MCF 10A (cell line): ENCODE results near the gene LOXL4. TPM values are rescaled to one million over a fixed set of nuclear protein-coding genes. Genes with fewer than 3 reads are reported as not detected.

ENCODE experiments used
- BruUV-seq: library from RNA; stranded (reverse); fragments of 400-500 nt; replicated peaks from 2 replicates; lab custom pipeline; 2021; lab: Mats Ljungman, UMichigan
- CTCF ChIA-PET: fragments of 300-600 bp; sonication (Branson Sonifier 250); formaldehyde crosslinking; extraction: SDS; loops from one replicate; lab custom pipeline; 2021; ENCODE audit warnings: antibody characterized with exemption, inconsistent platforms; lab: Yijun Ruan, JAX
- POLR2A ChIA-PET: fragments of 300-600, 350-650 bp; sonication (Branson Sonifier 250); formaldehyde crosslinking; extraction: SDS; loops from one replicate; lab custom pipeline; 2020; ENCODE audit warnings: antibody characterized with exemption, inconsistent platforms; lab: Yijun Ruan, JAX
- DNase-seq: peaks from one replicate; pipeline ENCODE4 v3.0.0-alpha.2; 2018; ENCODE audit not compliant: unreplicated experiment
- H3K27ac Mint-ChIP-seq: one replicate; pipeline ENCODE4 v1.8.0; 2022; ENCODE audit warnings: mild to moderate bottlenecking, low read depth, mixed read lengths; ENCODE audit not compliant: unreplicated experiment
- H3K27me3 Mint-ChIP-seq: one replicate; pipeline ENCODE4 v1.8.0; 2022; ENCODE audit warnings: mixed read lengths; ENCODE audit not compliant: insufficient read depth, unreplicated experiment
- H3K36me3 Mint-ChIP-seq: one replicate; pipeline ENCODE4 v1.8.0; 2022; ENCODE audit warnings: mild to moderate bottlenecking, moderate library complexity, mixed read lengths; ENCODE audit not compliant: insufficient read depth, unreplicated experiment
- H3K4me1 Mint-ChIP-seq: one replicate; pipeline ENCODE4 v1.8.0; 2022; ENCODE audit warnings: mixed read lengths; ENCODE audit not compliant: insufficient read depth, unreplicated experiment
- H3K4me3 Mint-ChIP-seq: one replicate; pipeline ENCODE4 v1.8.0; 2022; ENCODE audit warnings: mild to moderate bottlenecking, moderate library complexity, mixed read lengths; ENCODE audit not compliant: unreplicated experiment
- H3K9me3 Mint-ChIP-seq: one replicate; pipeline ENCODE4 v1.8.0; 2022; ENCODE audit warnings: mixed read lengths; ENCODE audit not compliant: unreplicated experiment
- CTCF ChIP-seq: fragments of 200-600 bp; IDR thresholded peaks from one replicate; pipeline ENCODE4 v1.8.0; 2022; ENCODE audit warnings: antibody characterized with exemption, mild to moderate bottlenecking; ENCODE audit not compliant: unreplicated experiment
- intact Hi-C: fragments of 100-400 bp; cut with micrococcal nuclease; formaldehyde crosslinking; loops from 2 replicates; pipeline ENCODE4 v1.14.1; 2022
- total RNA-seq: library from RNA; stranded (reverse); gene quantifications from 2 replicates; pipeline ENCODE4 v1.2.3, GENCODE V29; 2022

LOXL4 gene
- total RNA-seq, 1 experiment from 2014 or later, result not detected

- ChIA-PET CTCF (interaction anchor here (2.6 kb wide), 1 partner anchor 10 kb away, joined by 18 read pairs; no protein-coding TSS in a partner anchor), POLR2A (no interaction called here)
- BruUV-seq, result no TSS peak
- DNase-seq, result no peak
- no peak for TF ChIP-seq CTCF
- Mint-ChIP-seq H3K4me1 (peaks cover 21% of the 10 kb centered on the region), H3K4me3 (no peak overlapping the region), H3K9me3 (peaks cover 7% of the 10 kb centered on the region), H3K27me3 (peaks cover 12% of the 10 kb centered on the region), H3K27ac (no peak overlapping the region), H3K36me3 (no peaks in the 10 kb centered on the region)
- intact Hi-C loops, result no loop called here
These were observed 4.7 kb upstream of the LOXL4 start for GRCh38 chr10:98272656-98273055.

- no peak for TF ChIP-seq CTCF
- BruUV-seq, result no TSS peak
- intact Hi-C loops, result no loop called here
- Mint-ChIP-seq H3K27me3 (peaks cover 12% of the 10 kb centered on the region), H3K4me1 (peaks cover 21% of the 10 kb centered on the region), H3K9me3 (peaks cover 7% of the 10 kb centered on the region), H3K36me3 (no peaks in the 10 kb centered on the region), H3K27ac (no peak overlapping the region), H3K4me3 (no peak overlapping the region)
- POLR2A ChIA-PET, result no interaction called here
- DNase-seq, result no peak
- CTCF ChIA-PET, result interaction anchor here (2.6 to 2.9 kb wide), 2 partner anchors 10 to 37 kb away, joined by 10 to 18 read pairs; no protein-coding TSS in a partner anchor
These were observed 4.3 kb upstream of the LOXL4 start for GRCh38 chr10:98272245-98272644.

GRCh38 chr10:98270786-98271185, 2.8 kb upstream of the LOXL4 start:
- H3K27ac Mint-ChIP-seq, result no peak overlapping the region
- H3K4me1 Mint-ChIP-seq, result peaks cover 18% of the 10 kb centered on the region
- CTCF ChIA-PET, result interaction anchor here (1.3 to 2.9 kb wide), 2 partner anchors 24 to 38 kb away, joined by 3 to 10 read pairs; no protein-coding TSS in a partner anchor

More at GRCh38 chr10:98270786-98271185, 2.8 kb upstream of the LOXL4 start:
- intact Hi-C loops, result no loop called here
- no TSS peak for BruUV-seq
- H3K36me3 Mint-ChIP-seq, result no peaks in the 10 kb centered on the region
- POLR2A ChIA-PET, result interaction anchor here (0.6 kb wide), 1 partner anchor 94 kb away, joined by 5 read pairs; no protein-coding TSS in a partner anchor
- DNase-seq, result no peak
- H3K27me3 Mint-ChIP-seq, result peaks cover 5% of the 10 kb centered on the region
- no peak overlapping the region for H3K4me3 Mint-ChIP-seq
- TF ChIP-seq CTCF, result no peak
- peaks cover 4% of the 10 kb centered on the region for H3K9me3 Mint-ChIP-seq
